Measurements from ENCODE around the gene BTN1A1.
A peak's percentile ranks its signal among the peaks of the same experiment; 100 is the strongest.

The BTN1A1 gene

GRCh38 chr6:26475823-26476729 is 24.0 kb upstream of the BTN1A1 start:
- intact Hi-C loops (cut with DNase I), result no loop called here

DNA sequence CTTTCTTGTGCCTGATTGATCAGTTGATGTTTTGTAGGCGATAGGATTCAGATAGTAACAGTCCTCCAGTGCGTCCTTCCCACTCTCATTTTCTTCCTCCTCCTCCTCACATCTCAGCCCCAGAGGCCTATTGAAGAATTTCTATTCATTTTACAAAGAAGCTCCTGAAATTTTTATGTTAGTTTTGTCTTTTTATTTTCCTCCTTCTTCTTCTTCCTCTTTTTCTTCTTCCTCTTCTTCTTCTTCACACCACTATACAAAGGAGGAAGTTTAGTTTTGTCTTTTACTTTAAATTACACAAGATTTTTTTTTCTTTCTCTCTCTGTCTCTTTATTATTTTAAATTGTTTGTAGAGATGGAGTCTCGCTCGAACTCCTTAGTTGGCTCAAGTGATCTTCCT is 23.2 kb upstream of the BTN1A1 start:
- no peak for DNase-seq
- intact Hi-C loops (cut with DNase I), result no loop called here

More at GRCh38 chr6:26475823-26476729, 24.0 kb upstream of the BTN1A1 start:
- DNase-seq, result peak in 1 of 10 donors; percentile 8

- intact Hi-C loops (cut with DNase I), result no loop called here
- DNase-seq, result no peak
These were observed 22.7 kb upstream of the BTN1A1 start for GRCh38 chr6:26477426-26477825.

DNA sequence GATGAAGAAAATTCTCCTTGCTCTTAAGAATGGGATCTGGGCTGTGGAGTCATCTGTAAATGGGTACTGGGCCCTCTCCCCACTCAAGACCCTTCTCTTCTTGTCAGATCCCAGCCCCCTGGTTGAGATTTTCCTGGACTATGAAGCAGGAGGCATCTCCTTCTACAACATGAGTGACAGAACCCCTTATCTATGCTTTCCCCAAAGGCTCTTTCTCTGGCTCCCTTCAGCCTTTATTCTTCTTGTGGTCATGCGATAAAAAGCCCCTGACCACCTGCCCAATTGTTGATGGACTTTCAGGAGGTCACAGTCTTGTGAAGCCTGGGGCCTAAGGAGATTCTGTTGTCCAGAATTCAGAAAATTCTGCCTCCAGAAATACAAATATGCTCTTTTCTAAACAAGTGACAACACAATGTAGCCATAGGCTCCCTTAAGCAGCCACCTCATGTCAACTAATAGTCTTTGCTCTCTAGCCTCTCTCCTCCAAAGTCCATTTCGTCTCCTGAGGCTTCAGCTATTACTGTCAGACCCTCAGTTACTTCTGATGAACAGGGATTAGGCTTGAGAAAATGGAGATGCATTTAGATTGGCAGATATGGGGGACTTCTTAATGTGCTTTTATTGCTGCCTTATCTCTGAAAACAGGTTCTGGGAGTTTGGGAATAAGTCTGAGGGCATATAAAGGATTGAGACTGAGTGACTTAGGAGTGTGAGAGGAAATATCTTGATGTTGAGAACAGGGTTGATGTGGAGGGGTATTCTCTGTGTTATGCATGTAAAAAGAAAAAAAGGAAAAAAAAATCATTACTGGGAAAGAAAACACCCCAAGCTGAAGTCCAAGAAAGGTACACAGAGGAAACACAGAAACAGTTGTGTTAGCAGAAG is 21.8 kb upstream of the BTN1A1 start:
- intact Hi-C loops (cut with DNase I), result no loop called here
- no peak for DNase-seq

DNA sequence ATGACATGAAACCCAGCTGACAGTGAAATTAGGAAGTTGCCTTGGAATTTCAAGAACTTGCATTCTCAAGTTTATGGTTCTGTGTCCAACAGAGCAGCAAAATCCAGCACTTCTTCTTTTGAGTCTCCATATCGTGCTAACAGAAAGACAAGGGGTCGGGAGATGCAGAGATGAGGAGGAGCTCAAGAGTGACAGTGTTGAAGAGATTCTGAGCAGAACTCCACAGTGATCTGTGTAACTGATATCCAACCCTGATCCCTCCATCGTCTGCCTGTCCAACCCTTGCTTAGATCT is 21.2 kb upstream of the BTN1A1 start:
- DNase-seq, result no peak
- intact Hi-C loops (cut with DNase I), result no loop called here

GRCh38 chr6:26482338-26482737 is 17.8 kb upstream of the BTN1A1 start:
- intact Hi-C loops (cut with DNase I), result no loop called here
- DNase-seq, result no peak

DNA sequence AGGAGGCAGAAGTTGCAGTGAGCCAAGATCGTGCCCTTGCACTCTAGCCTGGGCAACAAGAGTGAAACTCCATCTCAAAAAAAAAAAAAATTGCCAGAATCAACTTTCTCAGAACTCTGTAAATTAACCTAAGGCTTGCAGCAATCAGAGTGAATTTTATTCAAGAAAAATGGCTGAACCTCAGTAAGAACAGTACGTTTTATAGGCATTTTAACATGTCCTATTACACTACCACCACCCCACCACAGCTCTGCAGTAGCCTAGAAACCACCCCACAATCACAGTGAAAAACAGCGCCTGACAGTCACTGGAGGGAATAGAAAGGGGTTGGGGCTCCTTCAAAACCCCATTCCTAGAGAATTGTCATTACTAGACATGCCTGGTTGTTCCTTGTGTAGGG is 16.4 kb upstream of the BTN1A1 start:
- intact Hi-C loops (cut with DNase I), result no loop called here
- DNase-seq, result no peak

- intact Hi-C loops (cut with DNase I), result no loop called here
- no peak for DNase-seq
These were observed 15.9 kb upstream of the BTN1A1 start for GRCh38 chr6:26484161-26484560.

- intact Hi-C loops (cut with DNase I), result no loop called here
- no peak for DNase-seq
These were observed 14.9 kb upstream of the BTN1A1 start for GRCh38 chr6:26485112-26485780.

DNA sequence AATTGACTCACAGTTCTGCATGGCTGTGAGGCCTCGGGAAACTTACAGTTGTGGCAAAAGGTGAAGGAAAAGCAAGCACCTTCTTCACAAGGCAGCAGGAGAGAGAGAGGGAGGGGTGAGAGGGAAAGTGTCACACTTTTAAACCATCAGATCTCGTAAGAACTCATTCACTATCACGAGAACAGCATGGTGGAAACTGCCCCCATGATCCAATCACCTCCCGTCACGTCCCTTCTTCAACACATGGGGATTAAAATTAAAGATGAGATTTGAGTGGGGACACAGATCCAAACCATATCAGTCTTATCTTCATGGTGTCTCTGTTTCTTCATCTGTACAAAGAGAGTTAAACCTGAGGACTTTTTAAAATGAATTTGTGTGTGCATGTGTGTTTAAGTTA is 13.7 kb upstream of the BTN1A1 start:
- no peak for DNase-seq
- intact Hi-C loops (cut with DNase I), result no loop called here

DNA sequence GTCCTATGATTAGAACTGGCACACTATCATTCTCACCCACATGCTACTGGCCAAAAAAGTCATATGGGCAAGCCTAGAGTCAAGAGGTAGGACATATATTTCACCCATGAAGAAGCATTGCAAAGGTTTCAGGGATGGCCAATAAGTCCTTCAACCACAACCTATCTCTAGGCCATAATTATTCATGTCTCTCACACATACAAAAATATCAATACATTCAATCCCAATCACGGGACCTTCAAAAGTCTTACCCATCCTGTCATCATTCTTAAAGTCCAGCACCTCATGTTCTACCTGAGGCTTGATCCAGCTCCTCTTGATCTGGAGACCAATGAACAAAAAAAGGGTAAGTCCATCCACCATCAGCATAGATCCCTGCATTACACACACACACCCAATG is 12.6 kb upstream of the BTN1A1 start:
- intact Hi-C loops (cut with DNase I), result no loop called here
- no peak for DNase-seq

DNA sequence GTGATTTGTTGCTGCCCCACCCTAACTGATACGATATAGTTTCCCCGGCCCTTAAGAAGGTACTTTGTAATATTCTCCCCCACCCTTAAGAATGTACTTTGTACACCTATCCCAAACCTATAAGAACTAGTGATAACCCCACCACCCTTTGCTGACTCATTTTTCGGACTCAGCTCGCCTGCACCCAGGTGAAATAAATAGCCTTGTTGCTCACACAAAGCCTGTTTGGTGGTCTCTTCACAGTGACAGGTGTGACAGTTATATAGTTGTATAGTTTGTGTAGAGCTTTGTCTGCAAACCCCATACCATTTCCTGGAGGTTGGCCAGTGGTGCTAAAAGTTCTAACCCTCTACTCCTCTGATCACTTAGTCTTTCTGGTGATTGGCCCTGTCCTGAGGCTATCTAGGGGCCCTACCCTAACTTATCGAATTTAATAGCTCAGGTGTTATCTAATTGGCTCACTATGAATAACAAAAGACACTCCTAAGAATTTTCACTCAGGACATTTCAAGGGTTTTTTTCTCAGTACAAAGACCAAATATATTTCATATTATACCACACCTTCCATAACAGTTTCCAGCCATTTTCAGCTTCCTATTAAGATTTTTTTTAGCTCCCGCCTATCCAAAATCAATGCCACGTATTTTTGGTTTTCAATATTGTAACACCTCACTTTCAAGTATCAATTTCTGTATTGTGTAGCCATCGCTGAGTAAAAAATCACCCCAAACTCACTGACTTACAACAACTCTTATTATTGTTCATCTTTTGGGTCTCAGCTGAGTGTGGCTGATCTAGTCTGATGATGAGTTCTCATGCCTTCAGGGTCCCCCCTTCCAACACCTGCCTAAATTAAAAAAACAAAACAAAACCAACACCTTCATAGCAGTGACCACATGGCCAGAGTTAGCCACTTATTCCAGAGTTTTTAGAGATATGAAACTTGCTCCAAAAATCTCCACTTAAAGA is 9.8 kb upstream of the BTN1A1 start:
- intact Hi-C loops (cut with DNase I), result no loop called here
- DNase-seq, result no peak

DNA sequence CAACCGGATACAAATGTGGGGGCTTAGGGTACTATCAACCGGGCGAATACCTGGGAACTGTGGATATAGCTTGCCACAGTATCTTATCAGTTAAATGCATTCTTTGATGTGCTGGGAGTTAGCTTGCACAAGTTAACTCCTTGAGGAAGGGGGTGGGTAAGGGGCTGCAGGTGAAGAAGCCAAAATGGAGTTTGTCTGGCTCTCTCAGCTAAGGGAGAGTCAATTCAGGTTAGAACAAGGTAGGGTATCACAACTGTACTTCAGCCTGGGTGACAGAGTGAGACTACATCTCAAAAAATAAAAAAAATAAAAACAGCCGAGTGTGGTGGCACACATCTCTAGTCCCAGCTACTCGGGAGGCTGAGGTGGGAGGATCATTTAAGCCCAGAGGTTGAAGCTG is 8.5 kb upstream of the BTN1A1 start:
- DNase-seq, result no peak
- intact Hi-C loops (cut with DNase I), result no loop called here

DNA sequence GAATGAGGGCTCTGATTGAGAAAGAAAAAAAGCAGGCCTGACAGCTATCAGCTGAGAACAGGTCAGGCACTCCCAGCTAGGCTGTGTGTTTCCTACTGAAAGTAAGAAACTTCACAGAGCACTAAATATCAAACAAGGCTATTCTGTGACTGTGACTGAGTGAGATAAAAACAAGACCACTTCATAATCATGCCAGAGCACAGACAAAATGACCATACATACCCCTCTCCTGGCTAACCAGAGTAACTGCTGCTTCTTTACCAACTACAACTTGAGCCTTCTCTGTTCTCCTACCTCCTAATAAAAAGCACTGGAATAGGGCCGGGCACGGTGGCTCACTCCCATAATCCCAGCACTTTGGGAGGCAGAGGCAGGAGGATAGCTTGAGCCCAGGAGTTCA is 6.8 kb upstream of the BTN1A1 start:
- intact Hi-C loops (cut with DNase I), result no loop called here
- DNase-seq, result no peak

GRCh38 chr6:26494117-26494516 is 6.0 kb upstream of the BTN1A1 start:
- intact Hi-C loops (cut with DNase I), result no loop called here
- no peak for DNase-seq

DNA sequence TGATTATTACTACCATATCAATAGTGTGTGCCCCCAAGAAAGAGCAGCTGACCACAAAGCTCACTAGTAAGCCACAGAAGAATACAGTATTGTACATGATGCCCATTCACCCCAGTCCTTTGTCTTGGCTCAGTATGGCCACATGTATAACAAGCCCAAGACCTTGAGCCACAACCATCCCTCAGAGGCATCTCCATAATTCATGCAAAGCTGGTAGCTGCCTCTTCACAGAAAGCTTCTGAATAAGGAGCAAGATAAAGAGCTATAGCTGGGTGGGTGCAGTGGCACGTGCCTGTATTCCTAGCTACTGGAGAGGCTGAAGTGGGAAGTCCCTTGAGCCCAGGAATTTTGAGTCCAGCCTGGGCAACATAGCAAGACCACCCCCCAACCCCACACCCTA is 4.8 kb upstream of the BTN1A1 start:
- intact Hi-C loops (cut with DNase I), result no loop called here
- no peak for DNase-seq

DNA sequence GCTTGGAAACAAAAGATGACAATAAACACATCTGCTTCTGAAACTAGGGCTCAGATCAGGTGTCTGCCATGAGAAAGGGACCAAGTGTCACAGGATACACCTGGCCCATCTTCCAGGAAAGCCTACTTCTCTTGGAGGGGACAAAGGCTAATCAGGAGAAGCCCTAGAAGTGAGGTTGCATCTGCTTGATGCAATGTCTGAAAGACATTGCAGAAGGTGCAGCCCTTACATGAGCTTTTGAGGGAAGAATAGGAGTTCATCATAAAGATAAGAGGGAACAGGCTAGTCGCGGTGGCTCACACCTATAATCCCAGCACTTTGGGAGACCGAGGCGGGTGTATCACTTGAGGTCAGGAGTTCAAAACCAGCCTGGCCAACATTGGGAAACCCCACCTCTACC is 2.5 kb upstream of the BTN1A1 start:
- intact Hi-C loops (cut with DNase I), result no loop called here
- no peak for DNase-seq

DNA sequence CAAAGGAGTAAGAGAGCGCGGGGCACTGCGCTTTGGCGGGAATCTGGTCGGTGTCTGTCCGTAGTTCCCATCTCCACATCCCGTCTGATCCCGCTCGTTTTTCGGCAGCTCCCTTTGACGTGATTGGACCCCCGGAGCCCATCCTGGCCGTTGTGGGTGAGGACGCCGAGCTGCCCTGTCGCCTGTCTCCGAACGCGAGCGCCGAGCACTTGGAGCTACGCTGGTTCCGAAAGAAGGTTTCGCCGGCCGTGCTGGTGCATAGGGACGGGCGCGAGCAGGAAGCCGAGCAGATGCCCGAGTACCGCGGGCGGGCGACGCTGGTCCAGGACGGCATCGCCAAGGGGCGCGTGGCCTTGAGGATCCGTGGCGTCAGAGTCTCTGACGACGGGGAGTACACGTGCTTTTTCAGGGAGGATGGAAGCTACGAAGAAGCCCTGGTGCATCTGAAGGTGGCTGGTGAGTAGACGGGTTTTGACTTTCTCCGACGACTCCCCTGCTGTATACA is 1.4 kb downstream of the BTN1A1 start:
- intact Hi-C loops (cut with DNase I), result no loop called here
- peak in 7 of 10 donors; percentile 12 to 83 (median 33) for DNase-seq

DNA sequence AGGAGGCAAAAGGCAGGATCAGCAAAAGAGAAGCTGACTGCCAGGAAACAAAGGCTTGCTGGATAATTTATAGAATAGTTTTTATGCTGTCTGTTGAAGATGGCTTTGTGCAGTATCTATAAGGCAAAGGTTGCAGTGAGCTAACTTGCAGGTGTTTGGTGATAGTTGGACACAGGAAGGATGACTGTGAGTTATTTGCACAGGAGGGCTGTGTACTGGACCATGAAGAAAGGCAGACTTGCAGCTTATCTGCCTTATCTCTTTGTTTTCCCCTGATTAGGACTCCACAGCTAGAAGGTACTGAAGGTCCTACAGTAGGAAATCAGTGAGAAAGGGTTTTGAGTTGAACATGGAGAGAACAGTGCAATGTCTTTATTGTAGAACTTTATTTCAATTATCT is 2.1 kb downstream of the BTN1A1 start:
- DNase-seq, result no peak
- intact Hi-C loops (cut with DNase I), result no loop called here

GRCh38 chr6:26502626-26503025 is 2.5 kb downstream of the BTN1A1 start:
- intact Hi-C loops (cut with DNase I), result no loop called here

More at GRCh38 chr6:26502626-26503025, 2.5 kb downstream of the BTN1A1 start:
- DNase-seq, result no peak

Measured in posterior cingulate gyrus (tissue), 11 donors.